Measurements from ENCODE around the gene ARHGDIB. TPM values are rescaled to one million over a fixed set of nuclear protein-coding genes. Genes with fewer than 3 reads are reported as not detected.

Gene ARHGDIB
- total RNA-seq, 2 donors from 2014 or later: 40.2 to 65.9 TPM

- H3K36me3 ChIP-seq: no peaks in the 10 kb centered on the region
- WGBS: 100% methylated on average over 1 of the region's 1 CpG
These were observed 53.4 kb downstream of the ARHGDIB start for GRCh38 chr12:14907953-14908352.

GRCh38 chr12:14906114-14906513 lies 55.3 kb downstream of the ARHGDIB start:
- Histone ChIP-seq H3K4me1 (replicated peaks) (no peaks in the 10 kb centered on the region), H3K36me3 (no peaks in the 10 kb centered on the region), H3K27me3 (replicated peaks; ENCODE audit: insufficient read depth) (no peaks in the 10 kb centered on the region), H3K9me3 (no peaks in the 10 kb centered on the region), H3K27ac (no peak overlapping the region), H3K4me3 (no peak overlapping the region)
- 74% methylated on average over 5 of the region's 5 CpGs for WGBS
- DNase-seq (ENCODE audit: low spot score): no peak
- TF ChIP-seq POLR2AphosphoS5 (IDR thresholded peaks at IDR 0.05): no peak
- intact Hi-C loops (cut with DNase I): no loop called here

More at GRCh38 chr12:14907953-14908352, 53.4 kb downstream of the ARHGDIB start:
- Histone ChIP-seq H3K4me1 (replicated peaks) (no peaks in the 10 kb centered on the region), H3K9me3 (no peaks in the 10 kb centered on the region), H3K4me3 (no peak overlapping the region), H3K27ac (no peak overlapping the region), H3K27me3 (replicated peaks; ENCODE audit: insufficient read depth) (no peaks in the 10 kb centered on the region)
- DNase-seq (ENCODE audit: low spot score): no peak
- intact Hi-C loops (cut with DNase I): no loop called here
- TF ChIP-seq POLR2AphosphoS5 (IDR thresholded peaks at IDR 0.05): no peak
- no peak for TF ChIP-seq POLR2A (IDR thresholded peaks at IDR 0.05)
- no peak for TF ChIP-seq CTCF (IDR thresholded peaks at IDR 0.05)

- peak overlapping the region in 1 of 2 donors; percentile 42 for H3K27ac ChIP-seq
- TF ChIP-seq POLR2AphosphoS5 (IDR thresholded peaks at IDR 0.05) (no peak), POLR2A (IDR thresholded peaks at IDR 0.05) (no peak), CTCF (IDR thresholded peaks at IDR 0.05) (no peak)
- WGBS: 29% methylated on average over 5 of the region's 5 CpGs
- no peaks in the 10 kb centered on the region for H3K27me3 ChIP-seq (replicated peaks; ENCODE audit: insufficient read depth)
- no peaks in the 10 kb centered on the region for H3K9me3 ChIP-seq
- intact Hi-C loops (cut with DNase I): no loop called here
- H3K4me3 ChIP-seq: no peak overlapping the region
- no peaks in the 10 kb centered on the region for H3K4me1 ChIP-seq (replicated peaks)
- H3K36me3 ChIP-seq: no peaks in the 10 kb centered on the region
- no peak for DNase-seq (ENCODE audit: low spot score)
These were observed 56.0 kb downstream of the ARHGDIB start for GRCh38 chr12:14905269-14906004.

- H3K4me3 ChIP-seq: no peak overlapping the region
- no peak for TF ChIP-seq POLR2AphosphoS5 (IDR thresholded peaks at IDR 0.05)
- TF ChIP-seq CTCF (IDR thresholded peaks at IDR 0.05): no peak
- no peak for TF ChIP-seq POLR2A (IDR thresholded peaks at IDR 0.05)
- no peak for DNase-seq (ENCODE audit: low spot score)
These were observed 56.5 kb downstream of the ARHGDIB start for GRCh38 chr12:14904854-14905253.

GRCh38 chr12:14903386-14904098 lies 57.9 kb downstream of the ARHGDIB start:
- no peak for TF ChIP-seq POLR2AphosphoS5 (IDR thresholded peaks at IDR 0.05)
- no peak for TF ChIP-seq POLR2A (IDR thresholded peaks at IDR 0.05)
- no peak for TF ChIP-seq CTCF (IDR thresholded peaks at IDR 0.05)
- Histone ChIP-seq H3K36me3 (no peaks in the 10 kb centered on the region), H3K9me3 (no peaks in the 10 kb centered on the region), H3K27ac (no peak overlapping the region), H3K4me1 (replicated peaks) (no peaks in the 10 kb centered on the region), H3K27me3 (replicated peaks; ENCODE audit: insufficient read depth) (no peaks in the 10 kb centered on the region), H3K4me3 (no peak overlapping the region)
- 85% methylated on average over 5 of the region's 5 CpGs for WGBS
- intact Hi-C loops (cut with DNase I): no loop called here
- DNase-seq (ENCODE audit: low spot score): no peak

More at GRCh38 chr12:14904854-14905253, 56.5 kb downstream of the ARHGDIB start:
- Histone ChIP-seq H3K27ac (peak overlapping the region in 1 of 2 donors; percentile 42), H3K9me3 (no peaks in the 10 kb centered on the region), H3K36me3 (no peaks in the 10 kb centered on the region), H3K27me3 (replicated peaks; ENCODE audit: insufficient read depth) (no peaks in the 10 kb centered on the region), H3K4me1 (replicated peaks) (no peaks in the 10 kb centered on the region)
- 49% methylated on average over 8 of the region's 8 CpGs for WGBS
- intact Hi-C loops (cut with DNase I): no loop called here
